H9 (cell line): ENCODE results near the gene INHBC. TPM values are rescaled to one million over a fixed set of nuclear protein-coding genes. Genes with fewer than 3 reads are reported as not detected.

Experiments used
- DNase-seq: peaks from one replicate; pipeline ENCODE4 v3.0.0-alpha.2; 2017
- H2AFZ ChIP-seq: one replicate; pipeline ENCODE4 v1.6.1; 2013; ENCODE audit warnings: mild to moderate bottlenecking, low read length, control low read depth, moderate library complexity
- H2AK5ac ChIP-seq: 2 replicates; pipeline ENCODE4 v1.6.1; 2013; ENCODE audit warnings: low read length, control low read depth, mixed read lengths; ENCODE audit not compliant: insufficient read length
- H2BK120ac ChIP-seq: one replicate; pipeline ENCODE4 v1.6.1; 2013; ENCODE audit warnings: low read depth, mild to moderate bottlenecking, low read length, control low read depth, inconsistent platforms; ENCODE audit not compliant: poor library complexity, severe bottlenecking
- H2BK12ac ChIP-seq: 2 replicates; pipeline ENCODE4 v1.6.1; 2013; ENCODE audit warnings: low read length, control low read depth, mixed read lengths, low read depth; ENCODE audit not compliant: insufficient read length
- H2BK15ac ChIP-seq: 2 replicates; pipeline ENCODE4 v1.6.1; 2013; ENCODE audit warnings: low read depth, low read length, control low read depth
- H2BK20ac ChIP-seq: one replicate; pipeline ENCODE4 v1.6.1; 2013; ENCODE audit warnings: low read depth, mild to moderate bottlenecking, low read length, control low read depth, inconsistent platforms; ENCODE audit not compliant: poor library complexity, severe bottlenecking
- H2BK5ac ChIP-seq: 2 replicates; pipeline ENCODE4 v1.6.1; 2013; ENCODE audit warnings: low read length, control low read depth, mixed read lengths; ENCODE audit not compliant: insufficient read length
- H3K14ac ChIP-seq: 2 replicates; pipeline ENCODE4 v1.6.1; 2013; ENCODE audit warnings: low read length, control low read depth; ENCODE audit not compliant: insufficient read depth
- H3K18ac ChIP-seq: 2 replicates; pipeline ENCODE4 v1.6.1; 2013; ENCODE audit warnings: low read depth, mild to moderate bottlenecking, mixed read lengths, low read length, control low read depth; ENCODE audit not compliant: insufficient read length
- H3K23ac ChIP-seq: 2 replicates; pipeline ENCODE4 v1.6.1; 2013; ENCODE audit warnings: low read length, control low read depth, mixed read lengths, low read depth; ENCODE audit not compliant: insufficient read length
- H3K23me2 ChIP-seq: 2 replicates; pipeline ENCODE4 v1.6.1; 2013; ENCODE audit warnings: low read depth, mild to moderate bottlenecking, mixed read lengths, low read length, control low read depth; ENCODE audit not compliant: insufficient read length, poor library complexity, severe bottlenecking
- H3K27ac ChIP-seq: 2 replicates; pipeline ENCODE4 v1.5.1; 2013; ENCODE audit warnings: low read length, control low read depth, mixed read lengths, low read depth; ENCODE audit not compliant: insufficient read length
- H3K27me3 ChIP-seq: 2 replicates; pipeline ENCODE4 v1.6.1; 2013; ENCODE audit warnings: low read length, control low read depth, inconsistent platforms; ENCODE audit not compliant: insufficient read depth
- H3K4ac ChIP-seq: 2 replicates; pipeline ENCODE4 v1.6.1; 2013; ENCODE audit warnings: low read depth, mild to moderate bottlenecking, control low read depth, inconsistent platforms, low read length, moderate library complexity
- H3K4me1 ChIP-seq: 2 replicates; pipeline ENCODE4 v1.6.1; 2013; ENCODE audit warnings: low read length, control low read depth, inconsistent platforms; ENCODE audit not compliant: insufficient read depth
- H3K4me2 ChIP-seq: 2 replicates; pipeline ENCODE4 v1.6.1; 2013; ENCODE audit warnings: low read length, control low read depth, mixed read lengths; ENCODE audit not compliant: insufficient read length, insufficient read depth
- H3K56ac ChIP-seq: 2 replicates; pipeline ENCODE4 v1.6.1; 2013; ENCODE audit warnings: low read depth, mild to moderate bottlenecking, mixed read lengths, low read length, control low read depth; ENCODE audit not compliant: insufficient read length
- H3K79me1 ChIP-seq: 2 replicates; pipeline ENCODE4 v1.6.1; 2013; ENCODE audit warnings: low read depth, mild to moderate bottlenecking, moderate library complexity, low read length, control low read depth, inconsistent platforms; ENCODE audit not compliant: insufficient read depth, poor library complexity, severe bottlenecking
- H3K79me2 ChIP-seq: 2 replicates; pipeline ENCODE4 v1.6.1; 2013; ENCODE audit warnings: low read length, control low read depth, inconsistent platforms; ENCODE audit not compliant: insufficient read depth
- H3K9ac ChIP-seq: 2 replicates; pipeline ENCODE4 v1.6.1; 2013; ENCODE audit warnings: low read length, control low read depth, mixed read lengths; ENCODE audit not compliant: insufficient read length; ENCODE audit errors: extremely low read depth
- H3K9me3 ChIP-seq: one replicate; pipeline ENCODE4 v1.6.1; 2013; ENCODE audit warnings: low read depth, low read length, inconsistent platforms; ENCODE audit not compliant: control insufficient read depth
- H3T11ph ChIP-seq: one replicate; pipeline ENCODE4 v1.6.1; 2013; ENCODE audit warnings: mild to moderate bottlenecking, low read length, control low read depth, inconsistent platforms
- H4K20me1 ChIP-seq: one replicate; pipeline ENCODE4 v1.6.1; 2013; ENCODE audit not compliant: control insufficient read depth, insufficient read length, insufficient read depth
- H4K5ac ChIP-seq: 2 replicates; pipeline ENCODE4 v1.6.1; 2013; ENCODE audit warnings: low read depth, mild to moderate bottlenecking, mixed read lengths, low read length, control low read depth; ENCODE audit not compliant: insufficient read length
- H4K8ac ChIP-seq: replicated peaks from 2 replicates; pipeline ENCODE4 v1.6.1; 2013; ENCODE audit warnings: low read length, control low read depth, mixed read lengths, low read depth; ENCODE audit not compliant: insufficient read length
- H4K91ac ChIP-seq: 2 replicates; pipeline ENCODE4 v1.6.1; 2013; ENCODE audit warnings: low read depth, mild to moderate bottlenecking, moderate library complexity, mixed read lengths, low read length, control low read depth; ENCODE audit not compliant: insufficient read length
- H3K27ac Mint-ChIP-seq, 3 experiments: 2 replicates in 2 of 3; 3 replicates in 1 of 3; pipeline ENCODE4 v1.8.0; 2020 to 2021; ENCODE audit warnings: mixed read lengths in 3 of 3, mild to moderate bottlenecking in 1 of 3, moderate library complexity in 1 of 3
- H3K27me3 Mint-ChIP-seq: 2 replicates; pipeline ENCODE4 v1.8.0; 2021; ENCODE audit warnings: low read depth, mild to moderate bottlenecking, moderate library complexity, mixed read lengths
- H3K36me3 Mint-ChIP-seq, 3 experiments: 2 replicates in 2 of 3; 3 replicates in 1 of 3; pipeline ENCODE4 v1.8.0; 2020 to 2021; ENCODE audit warnings: low read depth in 3 of 3, mixed read lengths in 3 of 3; ENCODE audit not compliant: insufficient read depth in 1 of 3
- H3K4me1 Mint-ChIP-seq, 2 experiments: 2 replicates each; pipeline ENCODE4 v1.8.0; 2020; ENCODE audit warnings: mixed read lengths in 2 of 2
- H3K4me3 Mint-ChIP-seq, 2 experiments: 2 replicates in 1 of 2; 3 replicates in 1 of 2; pipeline ENCODE4 v1.8.0; 2020 to 2021; ENCODE audit warnings: mild to moderate bottlenecking in 2 of 2, mixed read lengths in 2 of 2, moderate library complexity in 1 of 2
- H3K9me3 Mint-ChIP-seq, 2 experiments: 2 replicates in 1 of 2; 3 replicates in 1 of 2; pipeline ENCODE4 v1.8.0; 2020; ENCODE audit warnings: mild to moderate bottlenecking in 2 of 2, mixed read lengths in 2 of 2, moderate library complexity in 1 of 2
- CTCF ChIP-seq: fragments of 200-600 bp; sonication (generic); conservative IDR thresholded peaks from 3 replicates; pipeline ENCODE4 v1.8.0; 2021; ENCODE audit warnings: antibody characterized with exemption, mild to moderate bottlenecking
- WGBS: extraction: QIAGEN DNeasy Blood & Tissue Kit; methylation state at CpG from one replicate; pipeline ENCODE4 v1.1.7; 2013; ENCODE audit warnings: missing lambda C conversion rate, low lambda C conversion rate, mixed read lengths; ENCODE audit not compliant: insufficient read length; ENCODE audit errors: extremely low coverage; 5-methylcytosine and 5-hydroxymethylcytosine counted together
- total RNA-seq: library from RNA; stranded (reverse); gene quantifications from 2 replicates; pipeline ENCODE4 v1.2.1, GENCODE V29; 2021

The INHBC gene
- total RNA-seq, 1 experiment from 2014 or later: not detected

GRCh38 chr12:57458665-57459054 is 24.1 kb downstream of the INHBC start:
- Histone ChIP-seq H4K20me1 (no peaks in the 10 kb centered on the region), H3K9ac (no peak overlapping the region), H4K8ac (no peak overlapping the region), H2BK15ac (no peak overlapping the region), H2BK120ac (no peak overlapping the region), H2AK5ac (no peak overlapping the region), H3K23me2 (peaks cover 34% of the 10 kb centered on the region), H3K9me3 (no peaks in the 10 kb centered on the region), H4K91ac (no peak overlapping the region), H3K4ac (no peak overlapping the region), H3K18ac (no peak overlapping the region), H2BK5ac (no peak overlapping the region), H3K14ac (no peak overlapping the region; the same call in 1 of the 2 replicates), H3T11ph (no peak overlapping the region), H2AFZ (no peak overlapping the region), H3K79me2 (no peaks in the 10 kb centered on the region), H3K27me3 (no peaks in the 10 kb centered on the region), H4K5ac (no peak overlapping the region), H2BK20ac (no peak overlapping the region), H3K4me1 (no peaks in the 10 kb centered on the region; the same call in 1 of the 2 replicates), H2BK12ac (no peak overlapping the region), H3K79me1 (no peaks in the 10 kb centered on the region), H3K4me2 (peak overlapping the region; percentile 90), H3K27ac (peak overlapping the region; percentile 59), H3K56ac (no peak overlapping the region), H3K23ac (no peak overlapping the region)
- H3K4me3 Mint-ChIP-seq: peak overlapping the region; percentile 91 to 99
- peaks cover 47 to 53% of the 10 kb centered on the region in 2 experiments for H3K4me1 Mint-ChIP-seq
- H3K27ac Mint-ChIP-seq: peak overlapping the region; percentile 94 to 97 (median 95)
- H3K27me3 Mint-ChIP-seq: peaks cover 14% of the 10 kb centered on the region
- TF ChIP-seq CTCF: no peak
- peaks cover 0 to 2% (median 0%) of the 10 kb centered on the region in 3 experiments; a peak in 2 of 7 replicates for H3K36me3 Mint-ChIP-seq
- DNase-seq: no peak
- no CpG with 5 or more reads among the region's 3 CpGs for WGBS
- no peaks in the 10 kb centered on the region for H3K9me3 Mint-ChIP-seq
